ENCODE measurements around the gene GRM7.

The GRM7 gene

GRCh38 chr3:7779331-7779730, 918.4 kb downstream of the GRM7 start:
- Histone ChIP-seq H3K4me3 (ENCODE audit: low read depth, low read length) (no peak overlapping the region), H3K9ac (ENCODE audit: low read depth, low read length) (no peak overlapping the region), H3K27ac (ENCODE audit: low read depth, low read length) (no peak overlapping the region), H3K4me1 (ENCODE audit: control insufficient read depth, insufficient read depth, low read length) (no peaks in the 10 kb centered on the region), H3K36me3 (ENCODE audit: control insufficient read depth, insufficient read depth, low read length) (no peaks in the 10 kb centered on the region), H3K27me3 (ENCODE audit: control insufficient read depth, insufficient read depth, low read length) (no peaks in the 10 kb centered on the region), H3K9me3 (ENCODE audit: control insufficient read depth, insufficient read depth, low read length) (no peaks in the 10 kb centered on the region)

GRCh38 chr3:7781395-7781794, 920.5 kb downstream of the GRM7 start:
- Histone ChIP-seq H3K9me3 (ENCODE audit: control insufficient read depth, insufficient read depth, low read length) (no peaks in the 10 kb centered on the region), H3K9ac (ENCODE audit: low read depth, low read length) (no peak overlapping the region), H3K4me3 (ENCODE audit: low read depth, low read length) (no peak overlapping the region), H3K36me3 (ENCODE audit: control insufficient read depth, insufficient read depth, low read length) (no peaks in the 10 kb centered on the region), H3K4me1 (ENCODE audit: control insufficient read depth, insufficient read depth, low read length) (no peaks in the 10 kb centered on the region), H3K27me3 (ENCODE audit: control insufficient read depth, insufficient read depth, low read length) (no peaks in the 10 kb centered on the region), H3K27ac (ENCODE audit: low read depth, low read length) (no peak overlapping the region)

GRCh38 chr3:7787871-7788828, 927.2 kb downstream of the GRM7 start:
- Histone ChIP-seq H3K27me3 (ENCODE audit: control insufficient read depth, insufficient read depth, low read length) (no peaks in the 10 kb centered on the region), H3K9ac (ENCODE audit: low read depth, low read length) (no peak overlapping the region; the same call in 1 of the 2 replicates), H3K9me3 (ENCODE audit: control insufficient read depth, insufficient read depth, low read length) (peaks cover 13% of the 10 kb centered on the region), H3K4me1 (ENCODE audit: control insufficient read depth, insufficient read depth, low read length) (peaks cover 41% of the 10 kb centered on the region), H3K36me3 (ENCODE audit: control insufficient read depth, insufficient read depth, low read length) (no peaks in the 10 kb centered on the region), H3K4me3 (ENCODE audit: low read depth, low read length) (peak overlapping the region; percentile 36), H3K27ac (ENCODE audit: low read depth, low read length) (peak overlapping the region; percentile 92)

GRCh38 chr3:7788881-7789280, 928.0 kb downstream of the GRM7 start:
- Histone ChIP-seq H3K27ac (ENCODE audit: low read depth, low read length) (peak overlapping the region; percentile 92), H3K27me3 (ENCODE audit: control insufficient read depth, insufficient read depth, low read length) (no peaks in the 10 kb centered on the region), H3K9ac (ENCODE audit: low read depth, low read length) (0 out of 2 replicates have a peak overlapping the region, but pooled peaks have one; percentile 7), H3K9me3 (ENCODE audit: control insufficient read depth, insufficient read depth, low read length) (peaks cover 13% of the 10 kb centered on the region), H3K36me3 (ENCODE audit: control insufficient read depth, insufficient read depth, low read length) (no peaks in the 10 kb centered on the region), H3K4me1 (ENCODE audit: control insufficient read depth, insufficient read depth, low read length) (peaks cover 41% of the 10 kb centered on the region), H3K4me3 (ENCODE audit: low read depth, low read length) (peak overlapping the region; percentile 36)

- Histone ChIP-seq H3K36me3 (ENCODE audit: control insufficient read depth, insufficient read depth, low read length) (no peaks in the 10 kb centered on the region), H3K9ac (ENCODE audit: low read depth, low read length) (0 out of 2 replicates have a peak overlapping the region, but pooled peaks have one; percentile 7), H3K9me3 (ENCODE audit: control insufficient read depth, insufficient read depth, low read length) (peaks cover 13% of the 10 kb centered on the region), H3K27ac (ENCODE audit: low read depth, low read length) (peak overlapping the region; percentile 92), H3K4me3 (ENCODE audit: low read depth, low read length) (peak overlapping the region; percentile 33; the same call in 1 of the 2 replicates), H3K27me3 (ENCODE audit: control insufficient read depth, insufficient read depth, low read length) (no peaks in the 10 kb centered on the region), H3K4me1 (ENCODE audit: control insufficient read depth, insufficient read depth, low read length) (peaks cover 41% of the 10 kb centered on the region)
These were observed 928.4 kb downstream of the GRM7 start for GRCh38 chr3:7789324-7789723.

GRCh38 chr3:7790141-7790540, 929.2 kb downstream of the GRM7 start:
- Histone ChIP-seq H3K4me1 (ENCODE audit: control insufficient read depth, insufficient read depth, low read length) (peaks cover 41% of the 10 kb centered on the region), H3K36me3 (ENCODE audit: control insufficient read depth, insufficient read depth, low read length) (no peaks in the 10 kb centered on the region), H3K9ac (ENCODE audit: low read depth, low read length) (no peak overlapping the region), H3K9me3 (ENCODE audit: control insufficient read depth, insufficient read depth, low read length) (peaks cover 13% of the 10 kb centered on the region), H3K27ac (ENCODE audit: low read depth, low read length) (no peak overlapping the region), H3K27me3 (ENCODE audit: control insufficient read depth, insufficient read depth, low read length) (no peaks in the 10 kb centered on the region), H3K4me3 (ENCODE audit: low read depth, low read length) (no peak overlapping the region)

Measured in HUES48 (cell line).